Activated CD4-positive, alpha-beta T cell treated with anti-CD3 and anti-CD28 coated beads, Interleukin-2, amount 10 ng/mL, durations not matched to agents 24 days and 14 days (primary cell): ENCODE measurements around the gene SLC43A2. TPM values are rescaled to one million over a fixed set of nuclear protein-coding genes. Genes with fewer than 3 reads are reported as not detected.

Experiments used
- DNase-seq: peaks from one replicate; pipeline ENCODE4 v3.0.0; 2022
- H3K27ac Mint-ChIP-seq: one replicate; pipeline ENCODE4 v1.8.0; 2022; ENCODE audit warnings: mild to moderate bottlenecking, mixed read lengths
- H3K27me3 Mint-ChIP-seq: one replicate; pipeline ENCODE4 v1.8.0; 2022; ENCODE audit warnings: mixed read lengths
- H3K36me3 Mint-ChIP-seq: one replicate; pipeline ENCODE4 v1.8.0; 2022; ENCODE audit warnings: low read depth, mild to moderate bottlenecking, mixed read lengths
- H3K4me1 Mint-ChIP-seq: one replicate; pipeline ENCODE4 v1.8.0; 2021; ENCODE audit warnings: mixed read lengths
- H3K4me3 Mint-ChIP-seq: one replicate; pipeline ENCODE4 v1.8.0; 2022; ENCODE audit warnings: mild to moderate bottlenecking, moderate library complexity, mixed read lengths
- H3K9me3 Mint-ChIP-seq: one replicate; pipeline ENCODE4 v1.8.0; 2021; ENCODE audit warnings: mixed read lengths
- intact Hi-C: fragments of 100-400 bp; cut with micrococcal nuclease; formaldehyde crosslinking; loops from one replicate; pipeline ENCODE4 v1.15.1; 2023
- total RNA-seq: library from RNA; stranded (reverse); gene quantifications from 2 replicates; pipeline ENCODE4 v1.2.3, GENCODE V29; 2022

The SLC43A2 gene
- total RNA-seq, 1 donor from 2014 or later, result 2.8 TPM

GRCh38 chr17:1648173-1648962, 19.7 kb upstream of the SLC43A2 start:
- intact Hi-C loops, result loop anchor here (2.0 to 5.0 kb wide), 3 partner anchors 36 to 384 kb away; partner anchors contain the start of genes DPH1 and PRPF8
- H3K27ac Mint-ChIP-seq, result peak overlapping the region; percentile 63
- no peak for DNase-seq

DNA sequence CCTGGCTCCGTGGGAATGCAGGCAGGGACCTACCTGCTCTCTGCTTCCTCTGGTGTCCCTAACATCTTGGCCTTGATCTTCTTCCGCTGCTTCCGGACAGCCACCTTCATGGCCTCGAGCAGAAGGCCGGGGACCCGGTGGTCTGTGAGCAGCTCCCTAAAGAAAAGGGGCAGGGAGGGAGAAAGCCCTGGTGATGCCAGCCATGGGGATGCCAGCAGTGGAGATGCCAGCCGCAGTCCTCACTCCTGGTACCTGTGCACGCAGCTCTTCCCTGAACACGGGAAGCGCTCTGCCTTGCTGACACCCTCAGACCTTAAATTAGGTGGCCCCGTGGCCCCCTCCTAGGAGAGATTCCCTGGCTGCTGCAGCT, 19.2 kb upstream of the SLC43A2 start:
- Mint-ChIP-seq H3K27ac (no peak overlapping the region), H3K27me3 (no peaks in the 10 kb centered on the region), H3K9me3 (no peaks in the 10 kb centered on the region), H3K36me3 (peaks cover 29% of the 10 kb centered on the region), H3K4me1 (peaks cover 34% of the 10 kb centered on the region), H3K4me3 (peak overlapping the region; percentile 77)
- intact Hi-C loops, result loop anchor here (2.0 to 5.0 kb wide), 3 partner anchors 37 to 385 kb away; partner anchors contain the start of genes DPH1 and PRPF8
- DNase-seq, result no peak

More at GRCh38 chr17:1648173-1648962, 19.7 kb upstream of the SLC43A2 start:
- Mint-ChIP-seq H3K27me3 (no peaks in the 10 kb centered on the region), H3K4me1 (peaks cover 34% of the 10 kb centered on the region), H3K36me3 (peaks cover 34% of the 10 kb centered on the region), H3K4me3 (peak overlapping the region; percentile 77), H3K9me3 (no peaks in the 10 kb centered on the region)

DNA sequence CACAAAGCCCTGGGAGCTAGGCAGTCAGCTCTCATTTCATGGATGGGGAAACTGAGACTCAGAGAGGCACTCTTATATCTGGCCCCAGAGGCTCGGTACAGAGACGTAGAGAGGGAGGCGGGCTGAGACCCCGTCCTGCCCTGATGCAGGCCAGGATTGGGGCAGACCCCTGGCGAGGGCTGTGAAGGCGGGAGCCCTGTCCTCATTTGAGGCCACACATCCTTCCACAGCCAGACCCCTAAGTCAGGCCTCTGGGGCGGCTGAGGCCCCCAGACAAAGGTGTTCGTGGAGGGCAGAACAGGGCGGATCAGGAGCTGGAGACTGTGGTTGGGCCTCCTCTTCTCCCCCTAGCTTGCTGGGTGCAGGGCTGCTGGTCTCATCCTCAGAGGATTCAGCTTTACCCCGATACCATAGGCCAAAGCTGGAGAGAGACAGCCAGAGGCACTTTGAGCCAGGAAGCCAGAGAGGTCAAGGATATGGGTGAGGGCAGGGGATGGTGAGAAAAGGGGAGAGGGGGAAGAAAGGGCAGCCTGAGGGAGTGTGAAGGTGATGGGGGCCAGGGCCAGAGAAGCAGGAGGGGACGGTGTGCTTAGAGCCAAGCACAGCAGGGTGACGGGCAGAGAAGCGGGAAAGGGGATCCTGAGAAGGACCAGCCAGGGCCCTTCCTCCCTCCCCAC, 17.7 kb upstream of the SLC43A2 start:
- Mint-ChIP-seq H3K27ac (peak overlapping the region; percentile 92), H3K27me3 (no peaks in the 10 kb centered on the region), H3K9me3 (no peaks in the 10 kb centered on the region), H3K36me3 (peaks cover 14% of the 10 kb centered on the region), H3K4me1 (peaks cover 34% of the 10 kb centered on the region), H3K4me3 (peak overlapping the region; percentile 88)
- no peak for DNase-seq
- intact Hi-C loops, result loop anchor here (5.0 kb wide), 1 partner anchor 386 kb away; the partner anchor contains the start of gene DPH1

DNA sequence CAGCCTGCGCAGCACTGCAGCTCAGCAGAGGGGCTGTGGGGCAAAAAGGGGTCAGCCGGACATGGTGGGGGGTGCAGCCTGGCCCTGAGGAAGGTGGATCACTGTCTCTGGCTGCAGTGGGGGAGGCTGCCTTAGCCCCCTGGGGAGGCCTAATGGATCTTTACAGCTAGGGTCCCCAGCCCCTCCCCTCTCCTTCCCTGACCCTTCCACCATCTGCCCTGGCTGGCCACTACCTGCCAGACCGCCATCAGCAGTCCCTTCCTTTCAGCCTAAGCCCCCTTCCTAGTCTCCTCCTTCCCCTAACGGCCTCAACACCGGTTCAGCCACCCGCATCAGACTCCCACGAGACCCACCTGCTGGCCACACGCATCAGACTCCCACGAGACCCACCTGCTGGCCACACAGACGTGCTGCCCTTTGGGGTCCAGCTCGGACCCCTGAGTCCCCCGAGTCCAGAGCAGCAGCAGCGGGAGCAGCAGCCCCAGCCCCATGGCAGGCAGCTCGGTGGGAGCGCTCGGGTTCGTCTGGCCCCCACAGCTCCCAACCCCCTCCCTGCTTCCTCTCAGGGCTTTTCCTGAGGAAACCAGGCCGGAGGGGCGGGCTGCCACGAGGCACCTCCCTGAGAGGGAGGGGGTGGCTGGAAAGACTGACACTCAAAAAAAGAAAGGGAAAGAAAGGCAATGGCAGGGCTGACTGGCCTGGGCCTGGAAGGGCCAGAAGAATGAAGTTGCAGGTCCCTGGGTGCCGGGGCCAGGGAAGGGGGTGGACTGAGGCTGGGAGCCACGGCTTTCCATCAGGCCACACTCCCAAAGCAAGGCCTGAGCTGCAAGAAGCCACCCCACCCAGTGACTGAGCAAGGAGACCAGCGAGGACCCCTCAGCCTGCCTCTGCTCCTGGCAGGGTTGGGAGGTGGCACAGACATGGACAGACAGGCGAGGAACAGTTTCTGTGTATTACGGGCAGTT, 16.9 kb upstream of the SLC43A2 start, which contains the start of gene SCARF1:
TSS of gene SCARF1 (minus strand) at position 526 of the 965 bp plus-strand sequence. CDS start at position 491, 35 bp downstream.
- peak; percentile 71 for DNase-seq
- Mint-ChIP-seq H3K27ac (peak within 1 kb of the TSS; percentile 92), H3K36me3 (peaks cover 6% of the 10 kb centered on the region), H3K4me3 (peak within 1 kb of the TSS; percentile 88), H3K9me3 (no peaks in the 10 kb centered on the region), H3K27me3 (no peaks in the 10 kb centered on the region), H3K4me1 (peaks cover 31% of the 10 kb centered on the region)
- intact Hi-C loops, result loop anchor here (5.0 kb wide), 1 partner anchor 387 kb away; the partner anchor contains the start of gene DPH1

- H3K4me1 Mint-ChIP-seq, result peaks cover 27% of the 10 kb centered on the region
- peak overlapping the region; percentile 92 for H3K27ac Mint-ChIP-seq
- H3K9me3 Mint-ChIP-seq, result no peaks in the 10 kb centered on the region
- intact Hi-C loops, result loop anchor here (5.0 kb wide), 1 partner anchor 388 kb away; the partner anchor contains the start of gene DPH1
- peaks cover 5% of the 10 kb centered on the region for H3K36me3 Mint-ChIP-seq
- peak overlapping the region; percentile 88 for H3K4me3 Mint-ChIP-seq
- no peaks in the 10 kb centered on the region for H3K27me3 Mint-ChIP-seq
- DNase-seq, result peak; percentile 80
These were observed 16.0 kb upstream of the SLC43A2 start for GRCh38 chr17:1644493-1645206.

- Mint-ChIP-seq H3K27ac (peak overlapping the region; percentile 92), H3K36me3 (peaks cover 5% of the 10 kb centered on the region), H3K9me3 (no peaks in the 10 kb centered on the region), H3K4me3 (peak overlapping the region; percentile 88), H3K27me3 (no peaks in the 10 kb centered on the region), H3K4me1 (peaks cover 27% of the 10 kb centered on the region)
- intact Hi-C loops, result no loop called here
- peak; percentile 65 for DNase-seq
These were observed 15.4 kb upstream of the SLC43A2 start for GRCh38 chr17:1643999-1644492.

DNA sequence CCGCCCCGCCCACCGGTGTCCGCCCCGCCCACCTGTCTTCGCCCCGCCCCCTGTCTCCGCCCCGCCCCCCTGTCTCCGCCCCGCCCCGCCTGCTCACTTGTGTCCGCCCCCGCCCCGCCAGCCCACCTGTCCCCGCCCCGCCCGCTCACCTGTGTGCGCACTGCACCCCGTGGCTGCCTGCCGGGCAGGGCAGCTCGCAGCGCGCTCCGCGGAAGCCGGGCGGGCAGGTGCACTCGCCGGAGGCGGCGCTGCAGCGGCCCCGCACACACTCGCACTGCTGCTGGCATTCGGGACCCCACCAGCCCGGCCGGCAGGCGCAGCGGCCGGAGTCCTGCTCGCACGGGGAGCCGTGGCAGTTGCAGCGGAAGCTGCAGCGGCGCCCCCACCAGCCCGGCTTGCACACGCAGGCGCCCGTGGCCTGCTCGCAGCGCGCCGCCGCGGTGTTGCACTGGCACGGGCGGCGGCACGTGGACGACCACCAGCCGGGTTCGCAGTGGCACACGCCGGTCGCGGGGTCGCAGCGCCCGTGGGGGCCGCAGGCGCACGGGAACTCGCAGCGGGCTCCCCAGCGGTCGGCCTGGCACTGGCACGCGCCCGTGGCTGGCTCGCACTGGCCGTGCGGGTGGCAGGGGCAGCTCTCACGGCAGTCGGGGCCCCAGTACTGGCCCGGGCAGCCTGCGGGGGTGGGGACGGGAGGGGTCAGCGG, 14.8 kb upstream of the SLC43A2 start:
- peak overlapping the region; percentile 88 for H3K4me3 Mint-ChIP-seq
- DNase-seq, result peak; percentile 86
- H3K27me3 Mint-ChIP-seq, result no peaks in the 10 kb centered on the region
- H3K4me1 Mint-ChIP-seq, result peaks cover 27% of the 10 kb centered on the region
- intact Hi-C loops, result no loop called here
- peaks cover 5% of the 10 kb centered on the region for H3K36me3 Mint-ChIP-seq
- H3K27ac Mint-ChIP-seq, result no peak overlapping the region
- no peaks in the 10 kb centered on the region for H3K9me3 Mint-ChIP-seq

DNA sequence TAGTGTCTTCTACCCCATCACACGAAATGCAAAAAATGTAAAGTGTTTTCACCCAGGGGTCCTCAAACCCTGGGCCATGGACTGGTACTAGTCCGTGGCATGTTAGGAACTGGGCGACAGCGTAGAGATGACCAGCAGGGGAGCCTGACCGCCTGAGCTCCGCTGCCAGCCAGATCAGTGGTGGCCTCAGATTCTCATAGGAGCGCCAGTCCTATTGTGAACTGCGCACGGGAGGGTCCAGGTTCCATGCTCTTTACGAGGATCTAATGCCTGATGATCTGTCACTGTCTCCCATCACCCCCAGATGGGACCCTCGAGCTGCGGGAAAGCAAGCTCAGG, 12.4 kb upstream of the SLC43A2 start:
- no peak for DNase-seq
- Mint-ChIP-seq H3K4me3 (no peak overlapping the region), H3K4me1 (peaks cover 20% of the 10 kb centered on the region), H3K27me3 (no peaks in the 10 kb centered on the region), H3K36me3 (peaks cover 10% of the 10 kb centered on the region), H3K27ac (no peak overlapping the region), H3K9me3 (no peaks in the 10 kb centered on the region)
- intact Hi-C loops, result no loop called here

GRCh38 chr17:1640329-1641064, 11.9 kb upstream of the SLC43A2 start:
- H3K4me3 Mint-ChIP-seq, result no peak overlapping the region
- no peak for DNase-seq
- intact Hi-C loops, result no loop called here
- H3K27ac Mint-ChIP-seq, result no peak overlapping the region
- H3K4me1 Mint-ChIP-seq, result peaks cover 15% of the 10 kb centered on the region
- H3K36me3 Mint-ChIP-seq, result peaks cover 9% of the 10 kb centered on the region
- no peaks in the 10 kb centered on the region for H3K9me3 Mint-ChIP-seq
- no peaks in the 10 kb centered on the region for H3K27me3 Mint-ChIP-seq

- H3K4me3 Mint-ChIP-seq, result no peak overlapping the region
- H3K27me3 Mint-ChIP-seq, result no peaks in the 10 kb centered on the region
- H3K36me3 Mint-ChIP-seq, result peaks cover 6% of the 10 kb centered on the region
- H3K4me1 Mint-ChIP-seq, result peaks cover 10% of the 10 kb centered on the region
- no peak overlapping the region for H3K27ac Mint-ChIP-seq
- no peaks in the 10 kb centered on the region for H3K9me3 Mint-ChIP-seq
- intact Hi-C loops, result no loop called here
- no peak for DNase-seq
These were observed 11.0 kb upstream of the SLC43A2 start for GRCh38 chr17:1639549-1640180.

DNA sequence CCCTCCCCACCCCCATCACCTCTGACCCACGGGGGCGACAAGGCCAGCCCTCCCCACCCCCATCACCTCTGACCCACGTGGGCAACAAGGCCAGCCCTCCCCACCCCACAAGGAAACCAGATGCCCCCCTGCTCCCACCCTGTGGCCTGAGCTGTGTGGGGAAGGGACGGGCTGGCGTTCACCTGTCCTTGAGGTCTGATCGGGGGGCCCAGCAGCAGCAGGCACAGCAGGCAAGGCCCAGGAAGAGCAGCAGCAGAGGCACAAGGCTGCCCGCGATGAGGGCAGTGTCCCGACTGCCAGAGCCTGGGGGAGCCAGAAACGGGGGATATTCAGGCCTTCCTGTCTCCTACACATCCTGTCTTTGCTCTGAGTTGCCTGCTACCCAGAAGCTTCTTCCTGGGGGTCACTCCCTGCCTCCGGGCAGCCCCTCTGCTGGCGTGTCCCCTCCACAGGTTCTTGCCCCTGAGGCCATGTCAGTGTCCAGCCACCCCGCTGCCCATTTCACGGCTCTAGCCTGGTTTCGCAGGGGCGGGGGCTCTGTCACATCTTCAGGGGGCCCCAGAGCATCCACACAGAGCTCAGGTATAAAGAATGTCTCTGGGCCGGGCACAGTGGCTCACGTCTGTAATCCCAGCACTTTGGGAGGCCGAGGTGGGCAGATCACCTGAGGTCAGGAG, 10.1 kb upstream of the SLC43A2 start:
- intact Hi-C loops, result no loop called here
- Mint-ChIP-seq H3K9me3 (no peaks in the 10 kb centered on the region), H3K27ac (no peak overlapping the region), H3K4me3 (no peak overlapping the region), H3K36me3 (peaks cover 6% of the 10 kb centered on the region), H3K27me3 (no peaks in the 10 kb centered on the region), H3K4me1 (peaks cover 2% of the 10 kb centered on the region)
- no peak for DNase-seq
